ENCODE measurements around the gene RGS9BP.
A peak's percentile ranks its signal among the peaks of the same experiment; 100 is the strongest.
"Not testable (repeated sequence)": the region's sequence is repeated elsewhere in the genome, so short reads cannot be mapped to it uniquely, and the experiment has no call there.

RGS9BP gene, protein sequence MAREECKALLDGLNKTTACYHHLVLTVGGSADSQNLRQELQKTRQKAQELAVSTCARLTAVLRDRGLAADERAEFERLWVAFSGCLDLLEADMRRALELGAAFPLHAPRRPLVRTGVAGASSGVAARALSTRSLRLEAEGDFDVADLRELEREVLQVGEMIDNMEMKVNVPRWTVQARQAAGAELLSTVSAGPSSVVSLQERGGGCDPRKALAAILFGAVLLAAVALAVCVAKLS

DNA sequence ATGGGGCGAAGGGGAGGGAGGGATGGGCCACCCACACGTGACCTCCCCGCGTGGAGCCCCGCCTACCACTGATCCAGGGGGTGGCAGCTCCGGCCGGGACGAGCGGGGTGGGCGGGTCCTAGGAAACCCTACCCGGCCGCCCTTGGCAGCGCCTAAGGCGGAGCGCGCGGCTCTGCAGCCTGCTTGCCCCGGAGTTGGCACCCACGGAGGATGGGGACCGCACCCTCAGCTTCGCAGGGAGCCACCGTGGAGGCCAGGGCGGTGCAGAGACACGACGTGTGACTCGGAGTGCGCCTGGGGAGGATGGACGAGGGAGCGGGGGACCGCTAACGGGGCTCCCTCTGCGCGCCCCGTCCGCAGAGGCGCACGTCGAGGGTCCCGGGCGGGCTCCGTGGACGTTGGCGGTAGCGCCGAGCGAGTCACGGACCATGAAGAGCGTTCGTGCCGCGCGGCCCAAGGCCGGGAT lies at the start of gene RGS9BP:
Gene RGS9BP, plus strand, starts transcription at position 129 of the 466 bp plus-strand sequence. CDS start 416 bp downstream, outside the sequence.
- DNase-seq (ENCODE audit: low read depth) = peak; percentile 57

DNA sequence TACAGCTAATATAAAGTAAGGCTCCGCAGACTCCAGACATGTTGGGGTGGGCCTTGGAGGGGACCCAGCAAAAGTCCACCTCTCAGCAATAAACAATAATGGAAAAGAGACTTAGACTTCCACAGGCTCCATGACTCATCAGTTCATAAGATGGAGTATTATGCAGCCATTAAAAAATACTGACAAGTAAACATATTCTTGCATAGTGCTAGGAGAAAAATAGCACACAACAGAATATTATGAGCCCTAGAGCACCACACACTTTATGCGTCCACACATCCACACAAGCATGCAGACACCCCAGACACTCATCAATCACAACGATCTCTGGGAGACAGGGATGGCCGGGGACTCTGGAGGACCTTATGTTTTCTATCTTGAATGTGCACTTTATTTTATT lies 48.7 kb upstream of the RGS9BP start:
- DNase-seq (ENCODE audit: low read depth) = no peak

DNA sequence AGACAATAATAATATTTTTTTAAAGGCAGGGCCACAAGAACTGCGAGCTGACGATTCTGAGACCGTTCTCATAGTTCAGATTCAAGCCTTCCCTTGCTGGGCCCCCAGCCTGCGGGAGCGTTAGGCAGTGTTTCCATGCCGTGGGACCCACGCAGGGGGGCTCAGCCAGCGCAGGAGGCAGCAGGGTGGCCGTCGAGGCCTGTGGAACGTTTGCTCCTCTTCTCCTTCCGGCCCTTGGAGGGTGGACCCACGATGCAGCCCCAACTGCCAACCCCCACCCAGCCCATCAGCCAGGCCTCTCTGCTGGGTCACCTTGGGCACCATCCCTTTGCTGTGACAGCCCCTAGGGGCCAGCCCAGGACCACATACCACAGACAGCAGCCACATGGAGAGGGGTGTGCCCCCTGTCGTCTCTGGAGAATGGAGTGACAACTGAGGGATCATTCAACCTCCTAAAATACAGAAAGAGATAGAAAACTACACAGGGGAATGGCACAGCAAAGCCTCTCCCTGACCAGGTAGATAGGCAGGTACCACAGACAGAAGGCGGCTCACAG lies 47.9 kb upstream of the RGS9BP start:
- no peak for DNase-seq (ENCODE audit: low read depth)

DNA sequence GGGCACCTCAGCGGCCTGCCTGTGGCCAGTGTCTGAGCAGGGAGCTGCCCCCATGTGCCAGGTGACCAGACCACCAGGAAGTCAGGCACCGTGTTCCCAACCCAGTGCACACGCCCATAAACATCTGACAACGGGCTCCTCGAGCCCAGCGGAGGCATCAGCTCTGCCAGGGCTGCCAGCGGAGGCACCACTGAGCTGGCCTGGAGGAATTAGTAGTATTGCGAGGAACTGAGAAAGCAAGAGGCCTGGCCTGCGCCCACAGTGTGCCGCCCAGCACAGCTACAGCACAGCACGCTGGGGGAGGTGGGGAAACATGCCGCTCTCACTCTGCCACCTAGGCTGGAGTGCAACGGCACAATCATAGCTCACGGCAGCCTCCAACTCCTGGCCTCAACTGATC lies 45.3 kb upstream of the RGS9BP start:
- DNase-seq (ENCODE audit: low read depth) = no peak

DNA sequence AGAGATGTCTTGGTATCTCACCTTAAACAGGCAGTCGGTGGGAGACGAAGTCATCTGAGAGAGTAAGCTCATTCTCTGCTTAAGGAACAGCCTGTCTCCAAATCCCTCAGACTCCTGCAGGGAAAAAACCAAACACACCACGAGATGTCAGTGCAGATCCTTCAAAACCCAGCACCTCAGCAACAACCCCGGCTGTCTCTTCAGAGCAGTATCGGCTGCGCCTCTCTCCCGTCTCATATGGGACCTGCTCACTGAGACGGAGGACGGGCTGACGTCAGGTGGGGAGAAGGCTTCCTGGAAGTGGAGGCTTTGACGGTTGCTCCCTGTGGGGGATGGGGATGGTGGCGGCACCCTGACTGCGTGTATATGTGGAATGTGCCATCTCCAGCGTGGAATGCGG lies 44.3 kb upstream of the RGS9BP start:
- DNase-seq (ENCODE audit: low read depth) = peak; percentile 25

DNA sequence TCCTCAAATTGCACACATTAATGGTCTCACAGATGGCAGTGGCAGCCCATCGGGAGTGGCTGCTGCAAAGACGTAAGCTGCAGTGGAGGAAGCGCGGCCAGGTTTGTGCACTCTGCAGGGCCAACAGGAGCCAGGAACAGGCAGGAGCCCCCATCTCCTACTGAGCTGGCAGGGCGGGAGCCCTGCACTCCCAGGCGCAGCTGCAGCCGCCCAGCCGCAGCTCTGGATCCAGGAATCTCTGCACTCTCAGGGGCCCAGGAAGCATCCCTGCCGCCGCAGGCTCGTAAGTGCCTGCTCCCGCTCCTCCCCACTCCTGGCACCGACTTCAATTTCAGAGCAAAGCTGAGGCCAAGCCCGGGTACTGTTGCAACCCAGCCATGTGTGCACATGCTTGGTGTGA lies 38.2 kb upstream of the RGS9BP start:
- DNase-seq (ENCODE audit: low read depth) = no peak

DNA sequence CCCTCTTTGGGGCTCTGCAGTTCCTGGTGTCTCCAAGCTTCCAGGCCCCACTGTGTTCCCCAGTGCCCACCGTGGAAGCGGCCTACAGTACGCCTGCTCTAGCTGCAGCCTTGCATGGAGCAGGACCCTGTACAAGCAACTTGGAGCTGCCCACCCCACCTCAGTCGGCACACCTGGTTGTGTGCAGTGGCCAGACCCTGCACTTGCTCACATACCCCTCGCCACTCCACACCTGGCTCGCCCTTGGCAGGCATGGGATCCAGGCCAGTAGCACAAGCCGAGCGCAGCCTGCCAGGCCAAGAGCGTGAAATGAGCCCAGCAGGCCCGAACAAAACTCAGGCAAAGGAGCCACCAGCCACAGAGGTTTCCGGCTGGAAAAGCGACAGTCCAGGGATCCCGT lies 37.0 kb upstream of the RGS9BP start:
- DNase-seq (ENCODE audit: low read depth) = no peak

DNA sequence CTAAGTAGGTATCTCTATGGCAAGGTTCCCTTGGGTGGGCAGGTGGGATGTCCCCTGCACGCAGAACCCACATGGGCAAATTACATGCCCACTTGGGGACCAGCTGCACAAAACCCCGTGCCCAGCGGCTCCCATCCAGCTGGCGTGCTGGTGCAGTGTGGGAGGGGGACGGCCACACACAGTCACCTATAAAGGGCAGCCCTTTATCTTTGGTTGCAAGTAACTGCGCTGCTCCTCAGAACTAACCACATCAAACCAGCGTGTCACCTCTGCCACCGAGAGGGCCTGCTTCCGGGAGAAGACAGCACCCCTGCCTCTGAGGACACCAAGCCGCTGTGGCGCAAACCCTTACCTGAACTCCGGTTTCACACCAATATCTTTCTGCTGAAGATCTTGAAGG lies 32.9 kb upstream of the RGS9BP start:
- no peak for DNase-seq (ENCODE audit: low read depth)

DNA sequence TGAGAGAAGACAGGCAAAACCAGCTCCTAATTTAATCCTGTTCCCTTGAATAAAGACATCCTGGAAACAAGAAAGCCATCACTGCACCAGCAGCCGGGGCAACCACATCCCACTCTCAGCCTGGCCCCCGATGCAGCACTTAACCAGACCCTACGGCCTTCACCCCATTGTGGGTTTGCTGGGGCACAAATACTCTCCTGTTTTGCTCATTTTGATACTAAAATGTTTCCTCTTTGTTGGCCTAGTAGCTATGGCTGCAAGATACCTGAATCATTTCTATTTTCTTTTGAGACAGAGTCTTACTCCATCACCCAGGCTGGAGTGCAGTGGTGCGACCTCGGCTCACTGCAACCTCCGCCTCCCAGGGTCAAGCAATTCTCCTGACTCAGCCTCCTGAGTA lies 29.1 kb upstream of the RGS9BP start:
- DNase-seq (ENCODE audit: low read depth) = no peak

DNA sequence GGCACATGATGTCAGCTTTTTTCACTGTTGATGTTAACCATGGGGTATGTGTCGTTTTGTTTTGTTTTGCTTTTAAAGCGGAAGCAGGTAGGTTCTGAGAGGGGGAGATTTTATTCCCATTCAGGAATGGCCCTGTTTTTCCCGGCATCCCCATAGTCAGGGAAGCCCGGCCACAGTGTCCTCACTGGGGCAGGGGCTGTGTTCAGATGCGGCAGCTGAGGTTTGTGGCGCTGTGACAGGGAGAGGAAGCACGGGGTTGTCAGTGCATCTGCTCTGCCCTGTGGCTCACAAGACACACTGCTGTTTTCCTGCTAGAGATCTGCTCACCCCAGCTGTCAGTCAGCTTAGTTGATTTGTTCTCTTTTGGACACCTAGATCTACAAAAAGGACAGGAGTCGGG lies 28.3 kb upstream of the RGS9BP start:
- DNase-seq (ENCODE audit: low read depth) = no peak

DNA sequence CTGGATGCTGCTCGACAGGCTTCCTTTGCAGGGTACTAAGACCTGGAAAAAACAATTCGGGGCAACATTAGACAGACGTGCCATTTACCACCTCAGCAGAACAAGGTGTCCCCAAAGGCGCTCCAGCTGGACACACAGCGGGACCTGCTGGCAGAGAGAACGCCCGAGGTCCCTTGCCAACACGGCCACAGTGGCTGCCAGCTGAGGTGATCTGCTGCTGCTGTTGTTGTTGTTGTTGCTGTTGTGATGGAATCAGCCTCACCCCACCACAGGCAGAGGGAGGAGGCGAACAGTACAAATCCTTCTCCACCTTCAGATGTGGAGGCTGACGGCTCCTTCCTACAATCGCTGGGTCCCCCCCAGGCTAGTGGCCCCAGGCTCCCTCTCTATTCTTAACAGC lies 25.9 kb upstream of the RGS9BP start:
- DNase-seq (ENCODE audit: low read depth) = no peak

DNA sequence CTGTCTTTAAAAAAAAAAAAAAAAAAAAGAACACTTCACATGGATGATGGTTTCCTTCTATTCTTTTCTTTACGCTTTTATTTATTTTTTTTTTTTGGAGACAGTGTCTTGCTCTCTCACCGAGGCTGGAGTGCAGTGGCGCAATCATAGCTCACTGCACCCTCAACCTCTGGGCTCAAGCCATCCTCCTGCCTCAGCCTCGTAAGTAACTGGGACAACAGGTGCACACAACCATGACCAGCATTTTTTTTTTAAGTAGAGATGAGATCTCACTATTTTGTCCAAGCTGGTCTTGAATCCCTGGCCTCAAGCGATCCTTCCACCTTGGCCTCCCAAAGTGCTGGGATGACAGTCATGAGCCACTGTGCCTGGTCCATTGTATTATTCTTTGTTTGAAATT lies 25.0 kb upstream of the RGS9BP start:
- DNase-seq (ENCODE audit: low read depth) = no peak

DNA sequence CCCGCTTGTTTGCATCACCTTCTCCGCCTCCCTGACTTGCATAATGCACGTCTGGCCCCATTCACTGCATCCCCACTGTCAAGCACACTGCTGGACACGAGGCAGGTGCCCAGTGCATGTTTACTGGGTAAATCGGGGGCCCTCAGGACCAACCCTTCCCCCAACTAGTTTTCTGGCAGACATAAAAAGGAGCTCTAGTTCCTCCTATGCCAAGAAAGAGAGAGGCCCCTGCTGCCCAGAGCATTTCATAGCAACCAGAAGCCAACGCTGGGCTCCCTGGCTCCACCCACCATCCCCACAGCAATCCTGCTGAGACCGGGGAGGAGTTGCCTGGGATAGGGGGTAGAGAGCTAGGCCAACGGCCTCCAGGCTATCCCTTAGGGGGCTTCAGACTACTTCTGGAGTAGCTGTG lies 23.9 kb upstream of the RGS9BP start:
- peak; percentile 25 for DNase-seq (ENCODE audit: low read depth)

DNA sequence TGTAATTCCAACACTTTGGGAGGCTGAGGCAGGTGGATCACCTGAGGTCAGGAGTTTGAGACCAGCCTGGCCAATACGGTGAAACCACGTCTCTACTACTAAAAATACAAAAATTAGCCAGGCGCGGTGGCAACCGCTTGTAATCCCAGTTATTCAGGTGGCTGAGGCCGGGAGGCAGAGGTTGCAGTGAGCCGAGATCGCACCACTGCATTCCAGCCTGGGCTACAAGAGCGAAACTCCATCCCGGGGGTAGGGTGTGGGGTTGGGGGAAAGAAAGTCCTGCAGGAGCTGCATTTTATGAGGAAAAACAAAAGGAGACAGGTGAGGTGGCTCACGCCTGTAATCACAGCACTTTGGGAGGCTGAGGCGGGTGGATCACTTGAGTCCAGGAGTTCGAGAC lies 23.3 kb upstream of the RGS9BP start:
- not testable (repeated sequence) for DNase-seq (ENCODE audit: low read depth)

DNA sequence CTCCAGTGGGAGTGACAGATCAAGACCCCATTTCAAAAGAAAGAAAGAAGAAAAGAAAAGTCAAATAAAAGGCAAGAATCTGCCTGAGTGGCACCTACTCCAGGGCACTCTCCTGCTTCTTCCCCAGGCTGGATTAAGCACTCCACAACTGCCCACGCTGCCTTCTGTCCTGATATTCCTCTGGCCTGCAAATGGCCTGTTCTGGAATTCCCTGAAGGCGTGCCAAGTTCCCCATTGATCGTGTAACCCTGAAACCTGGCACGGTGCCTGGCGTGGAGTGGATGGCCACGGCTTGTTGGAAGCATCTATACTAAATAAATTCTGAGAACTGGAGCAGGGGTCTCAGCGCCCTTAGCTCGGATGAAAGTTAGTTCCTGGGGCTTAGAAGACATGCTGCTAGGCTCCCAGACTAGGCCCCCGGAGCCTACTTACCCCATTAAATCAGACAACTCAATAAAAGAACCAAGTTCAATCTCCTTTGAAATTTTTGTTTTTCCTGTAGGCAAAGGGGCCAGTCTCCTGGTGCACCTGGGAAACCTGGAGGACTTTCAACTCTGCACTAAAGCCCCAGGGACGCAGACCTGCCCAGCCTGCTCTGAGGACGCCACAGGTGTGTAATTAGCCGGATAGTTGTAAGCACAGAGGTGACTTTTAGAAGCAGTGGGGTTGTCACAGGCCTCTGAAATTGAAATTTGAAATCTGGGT lies 22.6 kb upstream of the RGS9BP start:
- peak; percentile 78 for DNase-seq (ENCODE audit: low read depth)

DNA sequence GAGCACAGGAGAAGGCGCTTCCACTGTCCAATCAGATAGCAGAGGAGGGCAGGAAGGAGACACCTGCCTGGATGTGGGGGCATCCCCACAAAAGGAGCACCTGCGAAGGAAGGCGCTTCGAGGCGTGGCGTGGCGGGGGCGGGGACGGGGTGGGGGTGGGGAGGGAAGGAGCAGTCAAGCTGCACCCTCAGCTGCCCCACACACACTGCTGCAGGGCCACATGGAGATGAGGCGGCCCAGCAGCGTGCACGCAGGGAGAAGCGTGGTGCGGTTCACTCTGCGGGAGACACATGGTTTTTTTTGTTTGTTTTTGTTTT lies 22.1 kb upstream of the RGS9BP start:
- DNase-seq (ENCODE audit: low read depth) = no peak

DNA sequence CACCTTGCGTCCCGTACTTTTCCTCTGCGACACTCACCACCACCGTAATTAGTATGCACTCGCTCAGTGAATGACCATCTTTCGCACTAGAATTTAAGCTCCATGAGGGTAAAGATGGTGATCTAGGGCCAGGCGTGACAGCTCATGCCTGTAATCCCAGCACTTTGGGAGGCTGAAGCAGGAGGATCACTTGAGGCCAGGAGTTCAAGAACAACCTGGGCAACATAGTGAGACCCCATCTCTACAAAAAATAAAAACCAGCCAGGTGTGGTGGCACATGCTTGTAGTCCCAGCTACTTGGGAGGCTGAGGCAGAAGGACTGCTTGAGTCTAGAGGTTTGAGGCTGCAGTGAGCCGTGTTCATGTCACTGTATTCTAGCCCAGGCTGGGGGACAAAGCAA lies 19.3 kb upstream of the RGS9BP start:
- not testable (repeated sequence) for DNase-seq (ENCODE audit: low read depth)

DNA sequence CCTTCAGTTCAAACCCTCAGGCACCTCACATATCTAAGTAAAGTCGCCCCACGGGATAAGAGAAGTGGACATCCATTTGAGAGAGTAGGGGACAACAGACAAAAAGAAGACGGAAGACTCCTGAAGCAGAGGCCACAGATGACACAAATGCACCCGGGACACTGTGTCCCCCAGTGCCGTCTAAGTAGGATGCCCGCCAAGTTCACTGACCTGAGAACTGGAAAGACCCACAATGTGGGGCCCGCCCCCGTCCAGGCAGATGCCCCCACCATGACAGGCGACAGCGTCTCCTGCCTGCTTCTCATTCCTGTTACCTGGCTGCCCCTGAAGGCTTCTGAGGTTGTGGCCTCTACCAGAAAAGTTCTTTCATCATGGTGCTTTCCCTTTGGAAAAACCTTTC lies 17.6 kb upstream of the RGS9BP start:
- no peak for DNase-seq (ENCODE audit: low read depth)

DNA sequence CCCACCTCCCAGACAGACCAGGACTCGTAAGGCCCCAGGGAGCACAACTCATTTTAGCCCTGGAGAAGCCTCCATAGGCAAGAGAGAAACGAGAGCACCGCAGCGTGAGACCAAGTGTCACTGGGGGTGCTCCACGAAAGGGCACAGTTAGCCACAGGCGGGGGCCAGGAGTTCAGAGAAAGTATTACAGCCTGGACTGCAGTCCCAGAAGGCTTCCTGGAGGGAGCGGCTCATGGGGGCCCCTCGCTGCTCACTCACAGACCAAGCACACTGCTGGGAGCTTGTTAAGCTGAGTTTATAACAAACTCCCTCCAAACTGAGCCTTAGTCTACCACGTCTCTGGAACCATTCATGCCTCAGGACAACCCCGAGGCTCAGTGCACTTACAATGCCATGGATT lies 17.1 kb upstream of the RGS9BP start:
- DNase-seq (ENCODE audit: low read depth) = no peak

DNA sequence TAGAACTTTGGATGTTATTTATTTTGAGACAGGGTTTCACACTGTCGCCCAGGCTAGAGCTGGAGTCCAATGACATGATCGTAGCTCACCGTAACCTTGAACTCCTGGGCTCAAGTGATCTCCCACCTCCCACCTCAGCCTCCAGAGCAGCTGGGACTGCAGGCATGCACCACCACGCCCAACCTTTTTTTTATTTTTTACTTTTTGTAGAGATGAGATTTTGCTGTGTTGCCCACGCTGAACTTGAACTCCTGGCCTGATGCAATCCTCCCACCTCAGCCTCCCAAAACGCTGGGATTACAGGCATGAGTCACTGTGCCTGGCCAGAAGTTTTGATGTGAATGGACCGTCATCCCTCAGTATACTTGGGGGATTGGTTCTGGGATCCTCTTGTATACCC lies 14.3 kb upstream of the RGS9BP start:
- DNase-seq (ENCODE audit: low read depth) = no peak

DNA sequence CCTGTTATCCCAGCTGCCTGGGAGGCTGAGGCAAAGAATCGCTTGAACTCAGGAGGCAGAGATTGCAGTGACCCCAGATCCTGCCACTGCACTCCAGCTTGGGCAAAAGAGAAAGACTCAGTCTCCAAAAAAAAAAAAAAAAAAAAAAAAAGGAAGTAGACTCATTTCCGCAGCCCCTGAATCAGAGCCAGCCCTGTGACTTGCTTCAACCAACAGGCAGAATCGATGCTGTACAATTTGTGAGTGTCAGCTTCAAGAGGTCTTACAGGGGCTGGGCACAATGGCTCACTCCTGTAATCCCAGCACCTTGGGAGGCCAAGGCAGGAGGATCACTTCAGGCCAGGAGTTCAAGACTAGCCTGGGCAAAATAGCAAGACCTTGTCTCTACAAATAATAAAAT lies 13.5 kb upstream of the RGS9BP start:
- no peak for DNase-seq (ENCODE audit: low read depth)

DNA sequence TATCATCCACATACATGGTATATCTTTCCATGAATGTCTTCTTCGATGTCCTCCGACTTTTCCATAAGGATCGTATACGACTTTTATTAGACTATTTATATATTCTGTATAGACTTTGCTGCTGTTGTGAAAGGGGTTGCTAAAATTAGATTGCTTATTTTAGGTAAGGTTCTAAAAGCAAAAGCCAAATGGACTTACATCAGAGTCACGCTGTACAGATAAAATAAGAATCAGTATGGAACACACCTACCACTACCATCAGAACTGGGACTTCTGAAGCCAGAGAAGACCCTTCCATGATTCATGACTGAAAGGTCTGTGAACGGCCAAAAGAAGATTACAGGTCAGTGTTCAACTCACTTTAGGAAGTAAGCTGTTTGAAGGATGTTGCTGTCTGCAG lies 9.6 kb upstream of the RGS9BP start:
- no peak for DNase-seq (ENCODE audit: low read depth)

DNA sequence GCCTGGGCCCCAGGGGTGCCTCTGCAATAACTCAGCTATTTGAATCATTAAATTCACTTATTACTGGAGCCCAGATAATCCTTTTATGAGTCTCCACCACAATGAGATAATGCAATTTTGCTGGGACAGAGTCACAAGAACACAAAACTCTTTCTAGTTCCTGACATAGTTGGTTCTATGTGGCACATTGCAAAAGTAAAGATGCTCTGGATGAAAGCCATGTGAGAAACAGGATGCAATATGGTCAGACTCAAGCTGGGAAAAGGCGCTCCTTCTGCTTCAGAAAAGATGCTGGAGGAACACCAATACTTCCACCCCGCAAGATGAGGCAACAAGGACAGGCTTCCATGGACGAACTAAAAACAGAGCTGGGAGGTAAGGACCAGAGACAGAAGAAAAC lies 6.3 kb upstream of the RGS9BP start:
- peak; percentile 40 for DNase-seq (ENCODE audit: low read depth)
